Bronchus fibroblast of lung (primary cell): ENCODE data around the gene ACTMAP. TPM values are rescaled to one million over a fixed set of nuclear protein-coding genes. Genes with fewer than 3 reads are reported as not detected.

Source experiments
- total RNA-seq: library from RNA; depleted of rRNA; stranded (reverse); fragments of >200 nt; gene quantifications from 2 replicates; pipeline ENCODE4 v1.2.3, GENCODE V29; 2015

The ACTMAP gene
- 3.9 and 4.7 TPM in 2 replicates for total RNA-seq

GRCh38 chr19:40750058-40750873 is at the start of gene ACTMAP:
Gene ACTMAP, minus strand, starts transcription at chr19:40750477. Its CDS starts 674 bp downstream, at chr19:40749803.

DNA sequence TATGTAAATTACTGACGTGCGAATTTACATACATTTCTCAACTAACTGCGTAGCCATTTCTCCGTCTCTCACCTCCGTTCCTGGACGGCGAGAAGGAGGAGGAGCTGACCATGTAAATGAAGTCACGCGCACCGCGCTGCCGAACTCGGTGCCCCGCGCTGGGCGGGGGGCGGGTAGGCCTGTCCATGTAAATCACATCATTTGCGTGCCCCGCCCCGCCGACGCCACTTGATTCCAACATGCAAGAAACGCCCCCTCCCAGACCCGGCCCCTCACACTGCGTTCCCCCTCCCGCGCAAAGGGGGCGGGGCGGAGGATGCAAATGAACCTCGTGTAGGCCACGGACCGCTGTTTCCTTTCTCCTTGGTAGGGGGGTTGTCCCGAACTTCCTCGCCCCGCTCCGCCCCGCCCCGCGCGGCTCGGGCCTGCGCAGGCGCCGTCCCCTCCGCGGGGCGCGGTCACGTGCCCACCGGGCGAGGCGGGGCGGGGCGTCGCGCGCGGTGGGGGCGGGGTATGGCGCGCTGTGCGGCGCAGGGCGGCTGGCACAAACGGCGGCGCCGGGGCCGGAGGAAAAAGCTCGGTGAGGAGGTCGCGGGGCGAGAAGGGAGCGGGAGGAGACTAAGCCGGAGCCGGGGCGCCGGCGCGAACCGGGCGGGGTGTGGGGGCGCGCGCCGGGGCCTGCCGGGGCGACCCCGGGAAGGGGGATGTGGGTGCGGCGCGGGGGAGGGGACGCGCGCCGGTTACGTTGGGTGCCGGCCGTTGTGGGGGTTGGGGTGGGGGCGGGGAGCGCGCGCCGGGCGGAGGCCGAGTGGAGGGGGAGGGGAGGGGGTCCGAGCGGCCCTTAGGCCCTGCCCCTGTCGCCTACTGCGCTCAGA is 48.6 kb upstream of the ACTMAP start, which contains the start of gene EGLN2:
Gene EGLN2 (plus strand): TSS at position 509 of the 875 bp plus-strand sequence. CDS start 1,382 bp downstream, outside the sequence.

DNA sequence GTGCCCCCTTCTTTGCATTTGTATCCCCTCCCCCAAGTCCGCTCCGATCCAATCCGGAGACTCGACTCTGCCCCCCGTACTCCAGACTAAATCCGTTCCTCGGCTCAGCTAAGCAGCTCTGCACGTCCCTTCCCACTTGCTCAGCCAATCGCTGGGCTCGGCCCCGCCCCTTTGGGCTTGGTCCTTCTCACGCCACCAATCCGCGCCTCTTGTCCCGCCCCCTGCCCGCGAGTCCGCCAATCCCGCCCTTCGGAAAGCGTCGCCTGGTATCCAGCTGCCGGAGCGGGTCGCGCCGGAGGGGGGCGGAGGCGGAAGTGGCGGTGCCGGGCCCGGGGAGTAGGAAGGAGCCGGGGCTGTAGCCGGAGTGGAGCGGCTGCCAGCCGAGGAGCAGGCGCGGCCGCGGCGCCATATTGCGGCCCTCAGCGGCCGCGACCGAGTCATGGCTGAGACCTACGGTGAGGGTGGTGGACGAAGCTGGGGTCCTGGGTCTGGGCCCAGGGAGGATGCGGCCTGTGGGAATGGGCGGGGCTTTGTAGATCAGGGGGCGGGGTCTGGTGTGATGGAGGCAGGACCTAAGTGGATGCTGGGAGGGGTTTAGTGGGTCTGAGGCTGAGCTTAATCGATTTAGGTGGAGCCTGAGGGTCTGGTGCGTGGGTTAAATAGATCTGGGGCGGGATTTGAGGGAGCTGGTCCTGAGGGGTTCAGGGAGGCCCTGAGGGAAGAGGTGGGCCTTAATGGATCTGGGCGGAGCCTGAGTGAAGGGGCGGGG is 27.8 kb upstream of the ACTMAP start, which contains the start of gene RAB4B:
Gene RAB4B (plus strand): TSS at position 311 of the 769 bp plus-strand sequence. CDS start 129 bp downstream, at position 440.

GRCh38 chr19:40774916-40775631 is 24.8 kb upstream of the ACTMAP start, which contains the start of gene MIA:
Gene MIA, plus strand, starts transcription at chr19:40775521. Its CDS starts 22 bp downstream, at chr19:40775543.

DNA sequence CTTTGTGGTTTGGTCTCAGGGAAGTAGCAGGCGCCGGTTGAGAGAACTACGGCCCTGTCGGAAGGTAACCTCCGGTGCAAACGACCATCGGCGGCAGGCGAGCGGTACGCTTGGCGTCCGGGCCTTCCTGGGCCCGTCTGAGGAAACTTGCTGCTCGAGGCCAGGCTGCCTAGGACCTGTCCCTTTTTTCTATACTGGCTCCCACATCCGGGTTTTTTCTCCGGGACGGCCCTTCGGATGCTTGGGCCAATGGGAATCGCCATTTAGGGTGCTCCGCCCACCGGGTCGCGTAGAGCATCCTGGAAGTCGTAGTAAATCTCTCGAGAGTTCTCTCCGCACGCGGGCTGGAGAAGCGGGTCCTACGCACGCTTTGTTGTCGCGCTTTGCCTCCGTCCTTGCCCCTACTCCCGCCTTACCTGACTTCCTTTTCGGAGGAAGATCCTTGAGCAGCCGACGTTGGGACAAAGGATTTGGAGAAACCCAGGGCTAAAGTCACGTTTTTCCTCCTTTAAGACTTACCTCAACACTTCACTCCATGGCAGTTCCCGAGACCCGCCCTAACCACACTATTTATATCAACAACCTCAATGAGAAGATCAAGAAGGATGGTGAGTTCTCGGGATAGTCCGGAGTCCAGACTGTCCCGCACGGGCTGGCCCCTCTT is 729 bp upstream of the ACTMAP start, which contains the start of gene SNRPA:
Gene SNRPA (plus strand): TSS at position 330 of the 664 bp plus-strand sequence. CDS start 206 bp downstream, at position 536.

DNA sequence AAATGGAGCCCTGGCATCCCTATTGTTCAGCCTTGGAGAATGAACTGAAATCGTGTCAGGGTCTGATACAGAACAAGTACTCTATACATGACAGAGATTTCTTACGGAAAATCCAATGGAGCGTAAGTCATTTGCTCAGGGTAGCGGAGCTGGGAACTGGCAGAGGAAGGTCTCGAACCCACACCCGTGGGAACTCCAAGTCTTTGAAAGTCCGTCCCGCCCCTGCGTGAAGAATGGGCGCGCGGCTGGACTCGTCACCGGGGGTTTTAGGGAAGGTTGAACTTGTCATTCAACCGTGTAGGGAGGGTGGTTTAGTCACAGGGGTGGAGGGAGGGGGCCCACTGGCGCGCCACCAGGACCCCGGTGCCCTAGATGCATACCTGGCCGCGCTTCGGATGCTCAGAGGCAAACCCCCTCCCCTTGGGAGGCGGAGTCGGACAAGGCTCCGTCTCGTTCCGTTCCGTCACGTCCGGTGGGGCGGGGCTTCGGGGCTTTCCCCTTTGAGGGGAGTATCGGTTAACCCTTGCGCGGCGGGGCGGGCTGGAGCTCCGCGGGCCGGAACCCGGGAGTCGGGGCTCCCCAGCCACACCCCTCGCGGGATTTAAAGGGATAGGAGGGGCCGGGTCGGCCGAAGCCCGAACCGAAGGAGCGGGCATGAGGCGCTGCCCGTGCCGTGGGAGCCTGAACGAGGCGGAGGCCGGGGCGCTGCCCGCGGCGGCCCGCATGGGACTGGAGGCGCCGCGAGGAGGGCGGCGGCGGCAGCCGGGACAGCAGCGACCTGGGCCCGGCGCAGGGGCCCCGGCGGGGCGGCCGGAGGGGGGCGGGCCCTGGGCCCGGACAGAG is 33.6 kb downstream of the ACTMAP start, which contains the start of the genes COQ8B and ITPKC:
Gene COQ8B (minus strand): TSS at position 405 of the 843 bp plus-strand sequence. CDS start 2,254 bp downstream, outside the sequence.
Gene ITPKC (plus strand): TSS at position 631 of the 843 bp plus-strand sequence. CDS start 24 bp downstream, at position 655.

Other genes with a start within 250 kb of the ACTMAP start
- gene SHKBP1, start 173.6 kb downstream of the ACTMAP start, total RNA-seq, result 133 and 153 TPM in 2 replicates
- gene LTBP4, start 149.1 kb downstream of the ACTMAP start, total RNA-seq, result 63.8 and 66.1 TPM in 2 replicates
- 29.3 and 34.0 TPM in 2 replicates for gene NUMBL, start 59.8 kb downstream of the ACTMAP start, total RNA-seq
- 36.9 and 38.7 TPM in 2 replicates for gene COQ8B, start 33.6 kb downstream of the ACTMAP start, total RNA-seq
- 15.3 and 16.4 TPM in 2 replicates for gene ITPKC, start 33.4 kb downstream of the ACTMAP start, total RNA-seq
- 175 and 204 TPM in 2 replicates for gene SNRPA, start 726 bp upstream of the ACTMAP start, total RNA-seq
- gene MIA, start 25.0 kb upstream of the ACTMAP start, total RNA-seq, result not detected in 2 replicates
- gene RAB4B, start 27.8 kb upstream of the ACTMAP start, total RNA-seq, result 32.6 and 39.8 TPM in 2 replicates
- gene EGLN2, start 48.7 kb upstream of the ACTMAP start, total RNA-seq, result 67.2 and 71.6 TPM in 2 replicates
- gene CYP2A6, start 100.0 kb upstream of the ACTMAP start, total RNA-seq, result not detected in 2 replicates
- not detected in 2 replicates for gene CYP2A7, start 131.8 kb upstream of the ACTMAP start, total RNA-seq
- gene CYP2B6, start 240.8 kb upstream of the ACTMAP start, total RNA-seq, result not detected in 2 replicates